ENCODE data around the gene ITGAD. TPM values are rescaled to one million over a fixed set of nuclear protein-coding genes. Genes with fewer than 3 reads are reported as not detected.
A peak's percentile ranks its signal among the peaks of the same experiment; 100 is the strongest.

The ITGAD gene
- total and polyA plus RNA-seq, 2 of the 13 experiments (the other 11 are each of a cell fraction or from before 2014, with no cell fraction given) = not detected

DNA sequence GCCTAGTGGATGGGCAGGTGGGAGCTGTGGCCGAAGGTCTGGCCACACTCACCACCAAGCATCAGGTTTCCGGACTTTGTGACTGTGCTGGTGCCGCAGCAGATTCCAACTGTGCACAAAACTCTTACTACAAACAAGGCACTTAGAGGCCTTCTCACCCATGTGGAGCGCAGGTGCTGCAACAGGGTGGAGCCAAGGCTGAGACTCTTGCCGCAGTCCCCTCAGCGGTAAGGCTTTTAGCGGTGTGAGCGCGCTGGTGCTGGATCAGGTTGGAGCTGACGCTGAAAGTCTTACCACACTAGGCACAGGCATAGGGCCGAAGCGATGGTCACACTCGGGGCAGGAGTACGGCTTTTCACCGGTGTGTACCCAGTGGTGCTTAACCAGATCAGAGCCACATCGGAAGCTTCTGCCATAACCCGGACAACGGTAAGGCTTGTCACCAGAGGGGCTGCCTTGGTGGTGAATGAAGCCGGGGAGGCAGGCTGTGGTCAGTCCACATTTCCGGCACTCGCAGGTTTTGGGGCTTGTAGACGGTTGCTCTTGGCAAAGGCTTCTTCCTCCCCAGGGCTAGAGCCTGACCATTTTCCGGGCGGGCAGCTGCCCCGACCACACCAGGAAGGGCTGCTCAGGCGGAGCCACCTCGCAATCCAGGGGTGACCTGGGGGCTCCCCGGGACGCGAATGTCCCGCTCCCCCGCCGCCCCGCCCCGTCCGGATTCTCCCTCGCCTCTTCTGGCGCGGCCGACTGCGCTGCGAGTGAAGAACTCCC, 65.1 kb downstream of the ITGAD start (continued):
- TF ChIP-seq, protein P1, sequence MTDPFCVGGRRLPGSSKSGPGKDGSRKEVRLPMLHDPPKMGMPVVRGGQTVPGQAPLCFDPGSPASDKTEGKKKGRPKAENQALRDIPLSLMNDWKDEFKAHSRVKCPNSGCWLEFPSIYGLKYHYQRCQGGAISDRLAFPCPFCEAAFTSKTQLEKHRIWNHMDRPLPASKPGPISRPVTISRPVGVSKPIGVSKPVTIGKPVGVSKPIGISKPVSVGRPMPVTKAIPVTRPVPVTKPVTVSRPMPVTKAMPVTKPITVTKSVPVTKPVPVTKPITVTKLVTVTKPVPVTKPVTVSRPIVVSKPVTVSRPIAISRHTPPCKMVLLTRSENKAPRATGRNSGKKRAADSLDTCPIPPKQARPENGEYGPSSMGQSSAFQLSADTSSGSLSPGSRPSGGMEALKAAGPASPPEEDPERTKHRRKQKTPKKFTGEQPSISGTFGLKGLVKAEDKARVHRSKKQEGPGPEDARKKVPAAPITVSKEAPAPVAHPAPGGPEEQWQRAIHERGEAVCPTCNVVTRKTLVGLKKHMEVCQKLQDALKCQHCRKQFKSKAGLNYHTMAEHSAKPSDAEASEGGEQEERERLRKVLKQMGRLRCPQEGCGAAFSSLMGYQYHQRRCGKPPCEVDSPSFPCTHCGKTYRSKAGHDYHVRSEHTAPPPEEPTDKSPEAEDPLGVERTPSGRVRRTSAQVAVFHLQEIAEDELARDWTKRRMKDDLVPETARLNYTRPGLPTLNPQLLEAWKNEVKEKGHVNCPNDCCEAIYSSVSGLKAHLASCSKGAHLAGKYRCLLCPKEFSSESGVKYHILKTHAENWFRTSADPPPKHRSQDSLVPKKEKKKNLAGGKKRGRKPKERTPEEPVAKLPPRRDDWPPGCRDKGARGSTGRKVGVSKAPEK (CRISPR knock-in tag; IDR thresholded peaks at IDR 0.05; ENCODE audit: borderline replicate concordance) = peak; percentile 89; the same call in 1 of the 2 replicates
- TF ChIP-seq ZNF367 (CRISPR knock-in tag; IDR thresholded peaks at IDR 0.05; ENCODE audit: borderline replicate concordance) = 0 out of 2 replicates have a peak, but pooled peaks have one; percentile 15
- TF ChIP-seq ZFP36L2 (CRISPR knock-in tag; IDR thresholded peaks at IDR 0.05) = no peak
- TF ChIP-seq NCOA1 (CRISPR knock-in tag; IDR thresholded peaks at IDR 0.05) = no peak
- no peak; the same call in 1 of the 2 replicates for TF ChIP-seq ONECUT2 (CRISPR knock-in tag; IDR thresholded peaks at IDR 0.05)
- no peak for TF ChIP-seq MAFG (CRISPR knock-in tag; IDR thresholded peaks at IDR 0.05)
- no peak for TF ChIP-seq ISX (CRISPR knock-in tag; conservative IDR thresholded peaks at IDR 0.05)
- TF ChIP-seq, protein P2, sequence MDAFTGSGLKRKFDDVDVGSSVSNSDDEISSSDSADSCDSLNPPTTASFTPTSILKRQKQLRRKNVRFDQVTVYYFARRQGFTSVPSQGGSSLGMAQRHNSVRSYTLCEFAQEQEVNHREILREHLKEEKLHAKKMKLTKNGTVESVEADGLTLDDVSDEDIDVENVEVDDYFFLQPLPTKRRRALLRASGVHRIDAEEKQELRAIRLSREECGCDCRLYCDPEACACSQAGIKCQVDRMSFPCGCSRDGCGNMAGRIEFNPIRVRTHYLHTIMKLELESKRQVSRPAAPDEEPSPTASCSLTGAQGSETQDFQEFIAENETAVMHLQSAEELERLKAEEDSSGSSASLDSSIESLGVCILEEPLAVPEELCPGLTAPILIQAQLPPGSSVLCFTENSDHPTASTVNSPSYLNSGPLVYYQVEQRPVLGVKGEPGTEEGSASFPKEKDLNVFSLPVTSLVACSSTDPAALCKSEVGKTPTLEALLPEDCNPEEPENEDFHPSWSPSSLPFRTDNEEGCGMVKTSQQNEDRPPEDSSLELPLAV (CRISPR knock-in tag; conservative IDR thresholded peaks at IDR 0.05; ENCODE audit: low read depth) = no peak
- peak; percentile 88; the same call in 1 of the 2 replicates for TF ChIP-seq AHR (CRISPR knock-in tag; IDR thresholded peaks at IDR 0.05)
- TF ChIP-seq ZNF737 (CRISPR knock-in tag; IDR thresholded peaks at IDR 0.05; ENCODE audit: borderline replicate concordance) = no peak
- TF ChIP-seq, protein P3, sequence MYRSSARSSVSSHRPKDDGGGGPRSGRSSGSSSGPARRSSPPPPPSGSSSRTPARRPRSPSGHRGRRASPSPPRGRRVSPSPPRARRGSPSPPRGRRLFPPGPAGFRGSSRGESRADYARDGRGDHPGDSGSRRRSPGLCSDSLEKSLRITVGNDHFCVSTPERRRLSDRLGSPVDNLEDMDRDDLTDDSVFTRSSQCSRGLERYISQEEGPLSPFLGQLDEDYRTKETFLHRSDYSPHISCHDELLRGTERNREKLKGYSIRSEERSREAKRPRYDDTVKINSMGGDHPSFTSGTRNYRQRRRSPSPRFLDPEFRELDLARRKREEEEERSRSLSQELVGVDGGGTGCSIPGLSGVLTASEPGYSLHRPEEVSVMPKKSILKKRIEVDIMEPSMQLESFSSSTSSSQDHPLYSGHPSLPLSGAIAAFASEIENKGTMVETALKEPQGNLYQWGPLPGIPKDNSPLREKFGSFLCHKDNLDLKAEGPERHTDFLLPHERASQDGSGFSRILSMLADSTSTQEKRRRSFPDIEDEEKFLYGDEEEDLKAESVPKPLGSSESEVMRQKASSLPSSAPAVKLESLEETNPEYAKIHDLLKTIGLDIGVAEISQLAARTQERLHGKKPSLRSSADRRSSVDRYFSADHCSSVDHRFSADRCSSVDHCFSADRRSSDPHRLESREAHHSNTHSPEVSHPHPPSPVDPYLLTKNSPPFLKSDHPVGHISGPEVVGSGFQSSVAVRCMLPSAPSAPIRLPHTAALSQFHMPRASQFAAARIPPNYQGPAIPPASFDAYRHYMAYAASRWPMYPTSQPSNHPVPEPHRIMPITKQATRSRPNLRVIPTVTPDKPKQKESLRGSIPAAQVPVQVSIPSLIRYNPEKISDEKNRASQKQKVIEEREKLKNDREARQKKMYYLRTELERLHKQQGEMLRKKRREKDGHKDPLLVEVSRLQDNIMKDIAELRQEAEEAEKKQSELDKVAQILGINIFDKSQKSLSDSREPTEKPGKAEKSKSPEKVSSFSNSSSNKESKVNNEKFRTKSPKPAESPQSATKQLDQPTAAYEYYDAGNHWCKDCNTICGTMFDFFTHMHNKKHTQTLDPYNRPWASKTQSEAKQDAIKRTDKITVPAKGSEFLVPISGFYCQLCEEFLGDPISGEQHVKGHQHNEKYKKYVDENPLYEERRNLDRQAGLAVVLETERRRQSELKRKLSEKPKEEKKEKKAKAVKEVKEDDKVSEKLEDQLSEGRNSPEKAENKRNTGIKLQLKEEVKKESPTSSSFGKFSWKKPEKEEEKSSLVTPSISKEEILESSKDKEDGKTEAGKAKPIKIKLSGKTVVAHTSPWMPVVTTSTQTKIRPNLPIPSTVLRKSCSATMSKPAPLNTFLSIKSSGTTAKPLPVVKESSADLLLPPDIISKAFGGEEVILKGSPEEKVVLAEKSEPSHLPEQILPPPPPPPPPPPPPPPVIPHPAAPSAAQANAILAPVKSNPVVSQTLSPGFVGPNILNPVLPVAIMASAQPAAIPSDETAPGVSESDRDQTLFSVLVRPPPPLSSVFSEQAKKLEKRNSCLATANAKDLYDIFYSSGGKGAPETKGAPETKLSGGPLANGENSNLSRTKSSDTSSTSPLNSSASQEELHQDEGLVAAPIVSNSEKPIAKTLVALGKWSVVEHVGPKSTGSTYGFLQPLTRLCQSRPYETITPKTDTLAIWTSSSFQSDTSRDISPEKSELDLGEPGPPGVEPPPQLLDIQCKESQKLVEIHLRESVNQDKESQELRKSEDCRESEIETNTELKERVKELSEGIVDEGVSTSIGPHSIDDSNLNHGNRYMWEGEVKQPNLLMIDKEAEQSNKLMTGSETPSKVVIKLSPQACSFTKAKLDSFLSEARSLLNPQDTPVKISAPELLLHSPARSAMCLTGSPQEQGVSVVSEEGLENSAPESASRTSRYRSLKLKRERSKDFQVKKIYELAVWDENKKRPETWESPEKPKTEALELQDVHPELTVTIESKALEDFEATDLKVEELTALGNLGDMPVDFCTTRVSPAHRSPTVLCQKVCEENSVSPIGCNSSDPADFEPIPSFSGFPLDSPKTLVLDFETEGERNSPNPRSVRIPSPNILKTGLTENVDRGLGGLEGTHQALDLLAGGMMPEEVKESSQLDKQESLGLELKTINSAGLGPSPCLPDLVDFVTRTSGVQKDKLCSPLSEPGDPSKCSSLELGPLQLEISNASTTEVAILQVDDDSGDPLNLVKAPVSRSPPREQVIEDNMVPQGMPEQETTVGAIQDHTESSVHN (CRISPR knock-in tag; IDR thresholded peaks at IDR 0.05) = peak; percentile 96
- TF ChIP-seq, protein P4, sequence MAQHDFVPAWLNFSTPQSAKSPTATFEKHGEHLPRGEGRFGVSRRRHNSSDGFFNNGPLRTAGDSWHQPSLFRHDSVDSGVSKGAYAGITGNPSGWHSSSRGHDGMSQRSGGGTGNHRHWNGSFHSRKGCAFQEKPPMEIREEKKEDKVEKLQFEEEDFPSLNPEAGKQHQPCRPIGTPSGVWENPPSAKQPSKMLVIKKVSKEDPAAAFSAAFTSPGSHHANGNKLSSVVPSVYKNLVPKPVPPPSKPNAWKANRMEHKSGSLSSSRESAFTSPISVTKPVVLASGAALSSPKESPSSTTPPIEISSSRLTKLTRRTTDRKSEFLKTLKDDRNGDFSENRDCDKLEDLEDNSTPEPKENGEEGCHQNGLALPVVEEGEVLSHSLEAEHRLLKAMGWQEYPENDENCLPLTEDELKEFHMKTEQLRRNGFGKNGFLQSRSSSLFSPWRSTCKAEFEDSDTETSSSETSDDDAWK (CRISPR knock-in tag; IDR thresholded peaks at IDR 0.05) = no peak
- TF ChIP-seq, protein P5, sequence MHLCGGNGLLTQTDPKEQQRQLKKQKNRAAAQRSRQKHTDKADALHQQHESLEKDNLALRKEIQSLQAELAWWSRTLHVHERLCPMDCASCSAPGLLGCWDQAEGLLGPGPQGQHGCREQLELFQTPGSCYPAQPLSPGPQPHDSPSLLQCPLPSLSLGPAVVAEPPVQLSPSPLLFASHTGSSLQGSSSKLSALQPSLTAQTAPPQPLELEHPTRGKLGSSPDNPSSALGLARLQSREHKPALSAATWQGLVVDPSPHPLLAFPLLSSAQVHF (CRISPR knock-in tag; IDR thresholded peaks at IDR 0.05) = 0 out of 2 replicates have a peak, but pooled peaks have one; percentile 45

Data from HepG2 (cell line).